HEK293T (cell line): ENCODE results near the gene TRAPPC2.

ENCODE experiments used
- ELF4 ChIP-seq: fragments of 450-650 bp; IDR thresholded peaks from 2 replicates; pipeline ENCODE4 v1.6.1; 2017; ENCODE audit warnings: antibody characterized with exemption
- HDGF ChIP-seq: fragments of 450-650 bp; IDR thresholded peaks from 2 replicates; pipeline ENCODE4 v1.6.1; 2017; ENCODE audit warnings: antibody characterized with exemption, borderline replicate concordance
- TARDBP ChIP-seq: fragments of 450-650 bp; IDR thresholded peaks from 2 replicates; pipeline ENCODE4 v1.6.1; 2016
- ZNF384 ChIP-seq: fragments of 450-650 bp; IDR thresholded peaks from 2 replicates; pipeline ENCODE4 v1.6.1; 2016

DNA sequence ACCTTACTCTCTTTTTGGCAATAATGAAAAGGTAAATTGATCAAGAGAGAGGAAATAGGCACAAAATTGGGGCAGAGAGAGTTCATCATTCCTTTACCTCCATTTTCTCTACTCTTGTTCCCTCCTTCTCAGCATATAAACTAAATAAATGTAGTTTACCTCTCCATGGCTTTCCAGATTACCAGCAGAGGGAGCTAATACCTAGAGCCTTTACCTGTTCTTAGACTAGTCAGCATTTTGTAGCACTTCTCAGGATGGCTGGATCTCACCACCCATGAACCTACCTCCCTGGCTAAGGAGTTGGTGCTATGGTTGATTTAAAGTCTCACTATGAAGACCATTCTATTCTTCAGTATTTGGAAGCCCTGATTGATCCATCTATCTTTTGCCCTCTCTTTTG, 15.8 kb upstream of the TRAPPC2 start:
- TF ChIP-seq TARDBP (no peak), ELF4 (no peak), HDGF (no peak), ZNF384 (no peak)
